H1 (cell line): ENCODE results near the gene NDUFB10.
A peak's percentile ranks its signal among the peaks of the same experiment; 100 is the strongest.

Experiments used
- ASH2L ChIP-seq: fragments of 200-600, 300-600 bp; sonication (generic); IDR thresholded peaks from one replicate; pipeline ENCODE4 v1.7.1; 2017; ENCODE audit warnings: low read length
- EGR1 ChIP-seq: IDR thresholded peaks from 2 replicates; pipeline ENCODE4 v1.6.1; 2011; ENCODE audit warnings: low read depth, low read length, borderline replicate concordance

DNA sequence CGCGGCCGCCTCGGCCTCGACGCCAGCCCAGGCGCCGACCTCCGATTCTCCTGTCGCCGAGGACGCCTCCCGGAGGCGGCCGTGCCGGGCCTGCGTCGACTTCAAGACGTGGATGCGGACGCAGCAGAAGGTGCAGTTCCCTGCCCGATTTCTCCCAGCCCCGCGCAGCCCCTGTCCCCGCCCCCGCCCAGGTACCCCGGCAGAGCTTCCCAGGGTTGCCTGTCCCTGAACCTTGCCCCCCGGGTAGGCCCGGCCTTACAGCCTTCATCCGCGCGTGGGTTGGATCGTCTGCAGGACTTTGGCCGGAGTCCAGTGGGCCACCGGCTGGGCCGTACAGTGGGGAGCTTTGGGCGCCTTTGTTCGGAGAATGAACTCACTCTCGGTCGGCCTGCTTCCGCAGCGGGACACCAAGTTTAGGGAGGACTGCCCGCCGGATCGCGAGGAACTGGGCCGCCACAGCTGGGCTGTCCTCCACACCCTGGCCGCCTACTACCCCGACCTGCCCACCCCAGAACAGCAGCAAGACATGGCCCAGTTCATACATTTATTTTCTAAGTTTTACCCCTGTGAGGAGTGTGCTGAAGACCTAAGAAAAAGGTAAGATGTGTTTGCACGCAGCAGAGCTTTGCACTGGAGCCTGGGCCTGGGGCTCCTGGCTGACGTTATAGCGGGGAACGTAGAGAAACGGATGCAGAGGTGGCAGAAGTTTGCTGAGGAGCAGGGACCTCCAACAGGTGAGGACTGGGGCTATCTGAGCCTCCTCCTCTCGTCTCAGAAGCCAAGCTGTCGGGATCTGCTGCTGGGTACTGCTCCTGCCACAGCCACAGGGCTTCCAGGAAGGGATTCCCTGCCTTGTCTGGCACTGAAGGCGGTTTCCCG is 25.2 kb downstream of the NDUFB10 start:
- TF ChIP-seq ASH2L (peak; percentile 50), EGR1 (no peak)
